NCI-H2081 (cell line): ENCODE results near the gene ARL14EP.

Experiments used
- DNase-seq, 2 experiments: peaks; one replicate each; lab custom pipeline; 2025; lab: John Stamatoyannopoulos, UW

The ARL14EP gene

GRCh38 chr11:30322826-30323710 is at the start of gene ARL14EP:
ARL14EP (plus strand) TSS chr11:30323104; CDS start chr11:30330949, 7,845 bp downstream.
- DNase-seq, result peak; percentile 92 to 97

GRCh38 chr11:30277176-30277575 is 45.7 kb upstream of the ARL14EP start:
- no peak for DNase-seq

- no peak for DNase-seq
Measured at GRCh38 chr11:30279796-30280195, 43.1 kb upstream of the ARL14EP start.

GRCh38 chr11:30281476-30282288 is 41.2 kb upstream of the ARL14EP start:
- no peak for DNase-seq

DNA sequence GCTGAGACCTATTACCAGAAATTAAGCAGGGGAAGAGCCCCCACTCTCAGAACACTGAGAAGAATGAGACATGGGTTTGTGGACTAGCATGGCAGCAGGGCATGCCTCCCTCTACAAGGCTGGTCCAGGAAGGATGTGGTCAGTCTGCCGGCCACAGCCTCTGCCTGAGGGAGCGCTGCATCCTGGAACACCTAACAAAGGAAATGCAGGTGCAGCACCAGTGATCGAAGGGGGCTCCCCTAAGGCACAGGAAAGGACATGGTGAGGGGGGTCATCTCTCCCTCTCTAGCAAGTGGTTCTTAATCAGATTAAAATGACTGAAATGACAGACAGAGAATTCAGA is 40.6 kb upstream of the ARL14EP start:
- DNase-seq, result no peak

DNA sequence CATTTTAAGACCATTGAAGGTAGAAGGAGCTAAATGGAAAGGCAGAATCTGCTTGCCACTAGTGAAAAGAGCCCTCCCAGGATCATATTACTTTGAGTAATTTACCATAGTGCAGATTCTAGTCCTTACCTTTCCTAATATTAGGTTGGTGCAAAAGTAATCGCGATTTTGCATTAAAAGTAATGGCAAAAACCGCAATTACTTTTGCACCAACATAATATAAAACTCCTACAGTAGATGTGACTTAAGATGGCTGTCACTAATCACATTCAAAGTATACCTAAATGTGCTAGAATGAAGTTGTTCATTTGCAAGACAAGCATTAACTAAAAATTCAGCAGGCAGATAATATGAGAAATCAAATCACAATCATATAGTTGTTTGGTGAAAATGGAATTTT is 38.1 kb upstream of the ARL14EP start:
- no peak for DNase-seq

DNA sequence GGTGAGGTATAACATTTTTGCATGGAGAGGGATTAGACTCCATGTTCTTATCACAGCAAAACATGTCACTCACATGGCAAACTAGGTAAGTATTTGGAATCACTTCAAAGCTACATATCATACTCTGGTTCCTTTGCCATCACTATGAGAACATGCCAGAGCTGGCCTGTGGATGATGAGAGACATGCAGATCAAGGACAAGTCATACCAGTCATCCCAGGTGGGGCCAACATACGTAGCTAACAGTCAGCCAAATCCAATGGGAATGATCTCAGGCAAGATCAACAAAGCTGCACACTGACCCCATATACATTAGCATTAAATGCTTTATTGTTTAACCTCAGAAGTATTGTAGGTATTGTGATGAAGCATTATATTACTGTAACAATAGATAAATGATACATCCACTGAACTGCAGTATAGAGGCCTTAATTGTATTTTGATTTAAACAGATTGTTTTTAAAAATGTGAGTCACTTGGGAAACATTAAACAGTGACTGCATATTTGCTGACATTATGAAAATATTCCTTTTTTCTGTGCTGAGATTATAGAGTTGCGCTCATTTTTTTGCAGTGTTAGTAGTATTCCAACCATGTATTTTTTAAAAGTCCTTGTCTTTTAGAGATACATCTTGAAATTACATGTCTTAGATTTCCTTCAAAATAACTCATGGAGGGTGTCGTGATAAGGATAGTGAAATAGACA is 37.3 kb upstream of the ARL14EP start:
- no peak for DNase-seq

DNA sequence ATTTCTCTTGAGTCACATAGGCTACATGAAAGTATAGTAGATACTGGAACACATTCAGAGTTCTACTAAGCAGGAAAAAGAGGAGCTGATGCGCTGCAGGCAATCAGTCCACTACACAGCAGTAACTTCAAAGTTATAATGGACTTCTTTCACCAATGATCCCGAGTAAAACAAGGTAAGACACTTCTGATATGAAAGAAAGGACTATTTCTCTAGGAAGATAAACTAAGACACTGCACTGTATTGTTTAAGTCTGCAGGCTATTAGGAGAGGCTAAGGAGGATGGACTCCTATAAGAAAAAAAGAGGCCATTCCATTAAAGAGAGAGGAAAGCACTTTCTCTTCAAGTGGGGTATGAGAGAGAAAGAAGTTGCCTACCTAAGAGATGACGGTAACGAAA is 31.6 kb upstream of the ARL14EP start:
- no peak for DNase-seq

- DNase-seq, result no peak
Measured at GRCh38 chr11:30292545-30292944, 30.4 kb upstream of the ARL14EP start.

DNA sequence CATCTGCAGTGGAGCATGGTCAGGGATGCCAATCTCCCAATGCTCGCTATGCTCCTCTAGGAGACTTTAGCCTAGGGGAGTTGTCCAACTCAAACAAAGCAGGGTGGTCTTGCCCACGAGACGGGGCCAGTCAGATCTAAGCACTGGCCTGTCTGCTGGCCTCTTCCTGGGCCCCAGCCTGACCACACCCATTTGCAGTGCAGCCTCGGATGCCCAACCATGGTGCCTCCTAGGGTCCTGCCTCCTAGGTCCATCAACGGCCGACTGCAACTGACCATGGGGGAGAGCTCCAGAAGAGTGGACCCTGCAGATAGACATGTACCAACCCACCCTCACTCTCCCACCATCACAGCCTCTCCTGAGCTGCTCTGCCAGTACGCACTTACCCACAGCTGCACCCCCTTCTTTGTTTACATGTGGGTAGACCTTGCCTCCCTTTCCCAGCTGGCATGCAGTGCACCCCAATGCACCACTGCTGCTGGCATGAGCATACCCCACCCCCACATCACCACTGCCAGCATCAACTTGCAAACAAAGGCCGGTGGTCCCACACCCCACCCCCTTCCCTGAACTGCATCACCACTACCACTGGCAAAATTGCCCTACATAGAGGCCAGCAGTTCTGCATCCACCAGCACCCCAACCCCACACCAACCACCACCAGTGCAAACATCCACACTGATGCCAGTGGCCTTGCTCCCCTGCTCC is 27.6 kb upstream of the ARL14EP start:
- DNase-seq, result no peak

DNA sequence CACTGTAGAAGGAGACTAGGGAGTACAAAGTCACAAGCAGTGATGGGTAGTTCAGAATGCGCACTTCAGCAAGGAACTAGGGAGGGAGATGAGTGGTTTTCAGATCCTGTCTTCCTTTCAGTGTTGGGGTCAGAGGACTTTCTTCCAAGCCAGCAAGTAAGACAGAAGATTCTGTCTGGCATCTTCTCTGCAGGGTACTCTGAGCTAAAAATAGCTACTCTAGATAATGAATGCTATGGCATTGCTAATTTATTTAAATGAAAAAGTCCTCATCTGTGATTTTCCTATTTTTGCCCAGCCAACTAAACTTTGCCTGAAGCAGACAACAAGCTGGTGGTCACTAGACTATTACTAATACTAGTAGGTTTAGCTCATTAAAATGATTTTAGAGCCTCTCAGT is 18.3 kb upstream of the ARL14EP start:
- DNase-seq, result no peak

DNA sequence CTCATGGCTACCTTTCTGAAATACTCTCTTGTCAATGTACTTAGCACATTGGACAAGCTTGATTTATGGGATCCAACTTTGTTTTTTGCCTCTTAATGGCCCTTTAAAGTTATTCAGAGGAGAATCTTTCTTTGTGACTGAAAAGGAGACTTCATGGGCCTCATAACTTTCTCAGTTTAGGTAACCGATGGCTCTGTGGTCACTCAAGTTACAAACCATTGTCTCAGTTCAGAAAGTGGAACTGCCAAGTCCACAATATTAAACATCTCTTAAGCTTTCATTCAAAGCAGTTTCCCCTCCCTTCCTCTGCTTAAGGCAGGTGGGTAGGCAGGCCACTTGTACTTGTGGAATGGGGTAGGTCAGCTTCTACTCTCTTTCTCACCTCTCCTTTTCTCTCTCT is 12.3 kb upstream of the ARL14EP start:
- DNase-seq, result no peak

DNA sequence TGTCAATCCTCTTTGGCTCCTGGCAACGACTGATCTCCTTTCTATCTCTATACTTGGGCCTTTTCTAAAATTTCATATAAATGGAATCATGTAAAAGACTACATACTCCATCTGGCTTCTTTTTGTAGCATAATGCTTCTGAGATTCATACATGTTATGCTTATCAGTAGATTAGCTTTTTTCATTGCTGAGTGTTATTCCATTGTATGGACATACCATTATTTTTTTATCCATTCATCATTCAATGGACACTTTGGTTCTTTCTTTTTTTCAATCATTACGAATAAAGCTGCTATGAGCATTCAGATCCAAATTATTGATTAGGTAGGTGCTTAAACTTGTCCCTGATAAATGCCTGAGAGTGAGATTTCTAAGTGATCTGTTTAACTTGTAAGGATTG is 11.7 kb upstream of the ARL14EP start:
- DNase-seq, result no peak

GRCh38 chr11:30312243-30312642 is 10.7 kb upstream of the ARL14EP start:
- no peak for DNase-seq

GRCh38 chr11:30313580-30313979 is 9.3 kb upstream of the ARL14EP start:
- no peak for DNase-seq

- no peak for DNase-seq
Measured at GRCh38 chr11:30314625-30315024, 8.3 kb upstream of the ARL14EP start.

- no peak for DNase-seq
Measured at GRCh38 chr11:30316237-30316636, 6.7 kb upstream of the ARL14EP start.

GRCh38 chr11:30317030-30317429 is 5.9 kb upstream of the ARL14EP start:
- no peak for DNase-seq

DNA sequence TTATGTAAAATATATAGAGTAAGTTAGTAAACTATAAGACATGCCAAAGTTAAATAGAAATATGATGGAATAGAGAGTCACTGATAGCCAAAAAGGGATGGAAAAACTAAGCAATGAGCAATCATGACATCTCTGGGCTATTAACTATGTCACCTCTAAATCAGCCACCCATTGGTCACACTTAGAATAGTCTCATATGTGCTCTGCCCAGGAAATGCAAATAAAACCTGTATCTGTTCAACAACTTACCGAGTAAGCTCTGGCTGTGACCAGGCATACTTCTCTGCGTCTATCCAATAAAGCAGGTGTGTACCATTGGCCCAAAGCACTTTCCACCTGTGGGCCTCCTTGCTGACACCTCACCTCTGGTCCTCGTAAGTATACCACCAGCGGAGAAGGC is 1.6 kb upstream of the ARL14EP start:
- no peak for DNase-seq

- no peak for DNase-seq
Measured at GRCh38 chr11:30322191-30322590, 713 bp upstream of the ARL14EP start.

- no peak for DNase-seq
Measured at GRCh38 chr11:30326114-30326778, 3.3 kb downstream of the ARL14EP start.
